Measurements from ENCODE around the gene PLEKHG3. TPM values are rescaled to one million over a fixed set of nuclear protein-coding genes. Genes with fewer than 3 reads are reported as not detected.
A peak's percentile ranks its signal among the peaks of the same experiment; 100 is the strongest.
"Not testable (repeated sequence)": the region's sequence is repeated elsewhere in the genome, so short reads cannot be mapped to it uniquely, and the experiment has no call there.

Gene PLEKHG3
- polyA plus RNA-seq (2013, experiment 1 of 2) = 32.9 TPM
- 23.8 TPM for polyA plus RNA-seq (2013, experiment 2 of 2)

GRCh38 chr14:64704143-64704742 lies at the start of gene PLEKHG3:
Gene PLEKHG3, plus strand, starts transcription at chr14:64704424. Its CDS starts 23,208 bp downstream, at chr14:64727632.
- Histone ChIP-seq H3K36me3 (ENCODE audit: insufficient read depth, low read length) (no peaks in the 10 kb centered on the region), H3K27me3 (ENCODE audit: insufficient read depth, low read length) (peaks cover 18% of the 10 kb centered on the region; the same call in 1 of the 2 replicates), H3K9me3 (ENCODE audit: insufficient read depth, low read depth, low read length) (no peaks in the 10 kb centered on the region), H3K9ac (ENCODE audit: low read depth, low read length) (peak within 1 kb of the TSS; percentile 82), H3K4me1 (ENCODE audit: insufficient read depth, low read length) (peaks cover 67% of the 10 kb centered on the region), H3K27ac (ENCODE audit: low read depth, low read length) (peak within 1 kb of the TSS; percentile 76), H3K4me3 (ENCODE audit: low read length) (peak within 1 kb of the TSS; percentile 83)
- under 1% methylated on average over 69 of the region's 69 CpGs for WGBS

GRCh38 chr14:64654901-64655300 lies 49.3 kb upstream of the PLEKHG3 start:
- no peak overlapping the region for H3K27ac ChIP-seq (ENCODE audit: low read depth, low read length)
- H3K27me3 ChIP-seq (ENCODE audit: insufficient read depth, low read length) = no peaks in the 10 kb centered on the region
- no peak overlapping the region for H3K9ac ChIP-seq (ENCODE audit: low read depth, low read length)
- H3K9me3 ChIP-seq (ENCODE audit: insufficient read depth, low read depth, low read length) = no peaks in the 10 kb centered on the region
- 94% methylated on average over 10 of the region's 10 CpGs for WGBS
- no peak overlapping the region for H3K4me3 ChIP-seq (ENCODE audit: low read length)
- no peaks in the 10 kb centered on the region for H3K36me3 ChIP-seq (ENCODE audit: insufficient read depth, low read length)
- H3K4me1 ChIP-seq (ENCODE audit: insufficient read depth, low read length) = no peaks in the 10 kb centered on the region

GRCh38 chr14:64656986-64657385 lies 47.2 kb upstream of the PLEKHG3 start:
- no peaks in the 10 kb centered on the region for H3K4me1 ChIP-seq (ENCODE audit: insufficient read depth, low read length)
- no peaks in the 10 kb centered on the region for H3K27me3 ChIP-seq (ENCODE audit: insufficient read depth, low read length)
- H3K9ac ChIP-seq (ENCODE audit: low read depth, low read length) = no peak overlapping the region
- no peak overlapping the region for H3K27ac ChIP-seq (ENCODE audit: low read depth, low read length)
- H3K9me3 ChIP-seq (ENCODE audit: insufficient read depth, low read depth, low read length) = no peaks in the 10 kb centered on the region
- no peak overlapping the region for H3K4me3 ChIP-seq (ENCODE audit: low read length)
- 90% methylated on average over 4 of the region's 4 CpGs for WGBS
- no peaks in the 10 kb centered on the region for H3K36me3 ChIP-seq (ENCODE audit: insufficient read depth, low read length)

- WGBS = 97% methylated on average over 35 of the region's 35 CpGs
- no peak overlapping the region for H3K9ac ChIP-seq (ENCODE audit: low read depth, low read length)
These were observed 46.0 kb upstream of the PLEKHG3 start for GRCh38 chr14:64658201-64658600.

DNA sequence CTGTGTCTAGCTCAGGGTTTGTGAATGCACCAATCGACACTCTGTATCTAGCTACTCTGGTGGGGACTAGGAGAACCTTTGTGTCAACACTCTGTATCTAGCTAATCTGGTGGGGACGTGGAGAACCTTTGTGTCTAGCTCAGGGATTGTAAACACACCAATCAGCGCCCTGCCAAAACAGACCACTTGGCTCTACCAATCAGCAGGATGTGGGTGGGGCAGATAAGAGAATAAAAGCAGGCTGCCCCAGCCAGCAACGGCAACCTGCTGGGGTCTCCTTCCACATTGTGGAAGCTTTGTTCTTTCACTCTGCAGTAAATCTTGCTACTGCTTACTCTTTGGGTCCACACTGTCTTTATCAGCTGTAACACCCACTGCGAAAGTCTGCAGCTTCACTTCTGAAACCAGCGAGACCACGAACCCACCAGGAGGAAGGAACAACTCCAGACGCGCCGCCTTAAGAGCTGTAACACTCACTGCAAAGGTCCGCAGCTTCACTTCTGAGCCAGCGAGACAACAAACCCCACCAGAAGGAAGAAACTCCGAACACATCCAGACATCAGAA lies 45.4 kb upstream of the PLEKHG3 start:
- H3K27me3 ChIP-seq (ENCODE audit: insufficient read depth, low read length); H3K36me3 ChIP-seq (ENCODE audit: insufficient read depth, low read length); H3K4me1 ChIP-seq (ENCODE audit: insufficient read depth, low read length); H3K9me3 ChIP-seq (ENCODE audit: insufficient read depth, low read depth, low read length); H3K9ac ChIP-seq (ENCODE audit: low read depth, low read length); H3K4me3 ChIP-seq (ENCODE audit: low read length); H3K27ac ChIP-seq (ENCODE audit: low read depth, low read length): not testable (repeated sequence)
- WGBS = 91% methylated on average over 13 of the region's 13 CpGs

More at GRCh38 chr14:64658201-64658600, 46.0 kb upstream of the PLEKHG3 start:
- no peaks in the 10 kb centered on the region for H3K4me1 ChIP-seq (ENCODE audit: insufficient read depth, low read length)
- no peaks in the 10 kb centered on the region for H3K36me3 ChIP-seq (ENCODE audit: insufficient read depth, low read length)
- H3K27me3 ChIP-seq (ENCODE audit: insufficient read depth, low read length) = no peaks in the 10 kb centered on the region
- no peaks in the 10 kb centered on the region for H3K9me3 ChIP-seq (ENCODE audit: insufficient read depth, low read depth, low read length)
- no peak overlapping the region for H3K4me3 ChIP-seq (ENCODE audit: low read length)
- H3K27ac ChIP-seq (ENCODE audit: low read depth, low read length) = no peak overlapping the region

GRCh38 chr14:64659366-64659765 lies 44.9 kb upstream of the PLEKHG3 start:
- Histone ChIP-seq H3K4me1 (ENCODE audit: insufficient read depth, low read length) (no peaks in the 10 kb centered on the region), H3K27ac (ENCODE audit: low read depth, low read length) (no peak overlapping the region), H3K36me3 (ENCODE audit: insufficient read depth, low read length) (no peaks in the 10 kb centered on the region), H3K4me3 (ENCODE audit: low read length) (no peak overlapping the region), H3K27me3 (ENCODE audit: insufficient read depth, low read length) (no peaks in the 10 kb centered on the region), H3K9ac (ENCODE audit: low read depth, low read length) (no peak overlapping the region), H3K9me3 (ENCODE audit: insufficient read depth, low read depth, low read length) (no peaks in the 10 kb centered on the region)
- WGBS = 94% methylated on average over 5 of the region's 5 CpGs

GRCh38 chr14:64663174-64663573 lies 41.0 kb upstream of the PLEKHG3 start:
- Histone ChIP-seq H3K9me3 (ENCODE audit: insufficient read depth, low read depth, low read length) (no peaks in the 10 kb centered on the region), H3K36me3 (ENCODE audit: insufficient read depth, low read length) (no peaks in the 10 kb centered on the region), H3K4me3 (ENCODE audit: low read length) (no peak overlapping the region), H3K4me1 (ENCODE audit: insufficient read depth, low read length) (no peaks in the 10 kb centered on the region), H3K9ac (ENCODE audit: low read depth, low read length) (no peak overlapping the region), H3K27me3 (ENCODE audit: insufficient read depth, low read length) (no peaks in the 10 kb centered on the region), H3K27ac (ENCODE audit: low read depth, low read length) (no peak overlapping the region)
- WGBS = 71% methylated on average over 6 of the region's 6 CpGs

GRCh38 chr14:64671591-64671990 lies 32.6 kb upstream of the PLEKHG3 start:
- Histone ChIP-seq H3K4me1 (ENCODE audit: insufficient read depth, low read length) (peaks cover 12% of the 10 kb centered on the region; the same call in 1 of the 2 replicates), H3K27me3 (ENCODE audit: insufficient read depth, low read length) (no peaks in the 10 kb centered on the region), H3K36me3 (ENCODE audit: insufficient read depth, low read length) (no peaks in the 10 kb centered on the region), H3K4me3 (ENCODE audit: low read length) (no peak overlapping the region), H3K9ac (ENCODE audit: low read depth, low read length) (no peak overlapping the region), H3K27ac (ENCODE audit: low read depth, low read length) (no peak overlapping the region), H3K9me3 (ENCODE audit: insufficient read depth, low read depth, low read length) (no peaks in the 10 kb centered on the region)
- WGBS = 18% methylated on average over 3 of the region's 3 CpGs

GRCh38 chr14:64673316-64673715 lies 30.9 kb upstream of the PLEKHG3 start:
- Histone ChIP-seq H3K27me3 (ENCODE audit: insufficient read depth, low read length) (no peaks in the 10 kb centered on the region), H3K36me3 (ENCODE audit: insufficient read depth, low read length) (no peaks in the 10 kb centered on the region), H3K4me1 (ENCODE audit: insufficient read depth, low read length) (peaks cover 12% of the 10 kb centered on the region; the same call in 1 of the 2 replicates), H3K27ac (ENCODE audit: low read depth, low read length) (no peak overlapping the region), H3K9me3 (ENCODE audit: insufficient read depth, low read depth, low read length) (no peaks in the 10 kb centered on the region), H3K9ac (ENCODE audit: low read depth, low read length) (no peak overlapping the region), H3K4me3 (ENCODE audit: low read length) (no peak overlapping the region)
- WGBS = 87% methylated on average over 8 of the region's 8 CpGs

DNA sequence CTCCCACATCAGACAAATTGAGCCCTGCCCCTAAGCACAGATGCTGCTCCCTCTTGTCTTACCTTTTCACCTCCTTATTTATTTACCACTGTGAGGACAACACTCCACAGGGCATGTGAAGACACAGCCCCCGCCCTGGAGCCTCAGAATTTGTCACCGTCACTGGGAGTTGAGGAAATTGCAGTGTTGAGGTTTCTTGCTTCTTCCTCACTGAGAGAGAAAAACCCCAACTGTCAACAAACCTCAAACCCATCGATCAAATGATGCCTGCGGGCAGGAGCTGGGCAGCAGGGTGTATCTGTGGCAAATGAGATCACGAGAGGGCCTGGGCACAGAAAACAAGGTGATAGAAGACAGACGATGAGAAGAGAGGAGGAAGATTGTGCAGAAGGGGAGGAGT lies 30.5 kb upstream of the PLEKHG3 start:
- H3K4me3 ChIP-seq (ENCODE audit: low read length) = no peak overlapping the region
- 87% methylated on average over 4 of the region's 6 CpGs for WGBS
- no peak overlapping the region for H3K9ac ChIP-seq (ENCODE audit: low read depth, low read length)
- peaks cover 13% of the 10 kb centered on the region; the same call in 1 of the 2 replicates for H3K4me1 ChIP-seq (ENCODE audit: insufficient read depth, low read length)
- no peak overlapping the region for H3K27ac ChIP-seq (ENCODE audit: low read depth, low read length)
- H3K36me3 ChIP-seq (ENCODE audit: insufficient read depth, low read length) = no peaks in the 10 kb centered on the region
- H3K27me3 ChIP-seq (ENCODE audit: insufficient read depth, low read length) = no peaks in the 10 kb centered on the region
- no peaks in the 10 kb centered on the region for H3K9me3 ChIP-seq (ENCODE audit: insufficient read depth, low read depth, low read length)

DNA sequence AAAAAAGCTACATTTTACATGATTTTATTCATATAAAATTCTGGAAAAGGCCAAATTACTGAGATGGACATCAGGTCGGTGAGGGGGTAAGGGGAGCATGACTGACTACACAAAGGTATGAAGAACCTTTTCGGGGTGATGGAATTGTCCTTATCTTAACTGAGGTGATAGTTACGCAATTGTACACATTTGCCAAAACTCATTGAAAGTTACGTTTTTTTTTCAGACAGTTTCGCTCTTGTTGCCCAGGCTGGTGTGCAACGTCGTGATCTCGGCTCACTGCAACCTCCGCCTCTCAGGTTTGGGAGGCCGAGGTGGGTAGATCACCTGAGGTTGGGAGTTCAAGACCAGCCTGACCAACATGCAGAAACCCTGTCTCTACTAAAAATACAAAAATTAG lies 29.4 kb upstream of the PLEKHG3 start:
- H3K27ac ChIP-seq (ENCODE audit: low read depth, low read length) = no peak overlapping the region
- no peaks in the 10 kb centered on the region for H3K27me3 ChIP-seq (ENCODE audit: insufficient read depth, low read length)
- H3K9me3 ChIP-seq (ENCODE audit: insufficient read depth, low read depth, low read length) = no peaks in the 10 kb centered on the region
- H3K9ac ChIP-seq (ENCODE audit: low read depth, low read length) = no peak overlapping the region
- H3K4me1 ChIP-seq (ENCODE audit: insufficient read depth, low read length) = peaks cover 15% of the 10 kb centered on the region; the same call in 1 of the 2 replicates
- H3K4me3 ChIP-seq (ENCODE audit: low read length) = no peak overlapping the region
- WGBS = 95% methylated on average over 10 of the region's 10 CpGs
- H3K36me3 ChIP-seq (ENCODE audit: insufficient read depth, low read length) = no peaks in the 10 kb centered on the region
